LNCAP (cell line): ENCODE results near the gene SLC66A1.

ENCODE experiments used
- TF ChIP-seq, protein P1 (sequence below): fragments of 450-650 bp; IDR thresholded peaks from 2 replicates; pipeline ENCODE4 v1.5.1; 2017; ENCODE audit warnings: mild to moderate bottlenecking

Gene SLC66A1, protein sequence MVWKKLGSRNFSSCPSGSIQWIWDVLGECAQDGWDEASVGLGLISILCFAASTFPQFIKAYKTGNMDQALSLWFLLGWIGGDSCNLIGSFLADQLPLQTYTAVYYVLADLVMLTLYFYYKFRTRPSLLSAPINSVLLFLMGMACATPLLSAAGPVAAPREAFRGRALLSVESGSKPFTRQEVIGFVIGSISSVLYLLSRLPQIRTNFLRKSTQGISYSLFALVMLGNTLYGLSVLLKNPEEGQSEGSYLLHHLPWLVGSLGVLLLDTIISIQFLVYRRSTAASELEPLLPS

DNA sequence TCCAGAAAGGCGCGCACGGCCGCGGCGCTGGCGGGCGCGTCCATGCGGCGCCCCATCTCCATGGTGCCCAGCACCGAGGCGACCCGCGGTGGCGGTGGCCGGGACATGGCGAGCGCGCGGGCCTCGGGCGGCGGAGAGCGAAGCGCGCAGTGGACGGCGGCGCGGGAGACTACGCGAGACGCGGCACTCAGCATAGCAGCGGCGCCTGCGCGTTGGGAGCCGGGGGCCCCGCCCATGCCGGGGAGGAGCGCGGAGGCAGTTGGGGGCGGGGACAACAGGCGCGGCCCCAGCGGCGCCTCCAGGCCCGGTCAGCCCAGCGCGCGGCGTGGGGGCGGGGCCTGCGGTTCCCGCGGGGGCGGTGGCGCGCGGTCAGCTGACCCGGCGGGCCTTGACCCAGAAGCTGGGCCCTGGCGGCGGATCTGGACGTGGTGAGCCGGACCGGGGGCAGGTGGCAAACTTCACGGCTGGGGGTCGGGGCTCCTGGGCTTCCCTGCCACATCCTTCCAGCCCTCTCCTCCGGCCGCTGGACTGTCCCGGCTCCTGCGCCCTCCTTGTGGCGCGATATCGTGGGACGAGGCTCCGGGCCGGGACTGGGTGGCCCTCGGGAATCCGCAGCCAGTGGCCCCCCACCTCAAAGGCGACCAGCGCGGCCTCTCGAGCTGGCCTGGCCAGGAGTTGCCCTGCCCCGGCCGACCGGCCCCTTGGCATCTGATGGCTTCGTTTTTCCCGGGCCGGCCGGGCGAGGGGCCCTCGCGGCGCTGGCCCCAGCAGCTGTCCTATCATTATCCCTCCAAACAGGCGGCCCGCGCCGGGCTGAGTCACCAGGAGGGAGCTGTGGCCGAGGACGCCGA, at the start of gene SLC66A1, which contains the start of gene AKR7A2:
Gene SLC66A1 (plus strand): TSS at position 396 of the 851 bp plus-strand sequence. CDS start 5,352 bp downstream, outside the sequence.
Gene AKR7A2 (minus strand): TSS at position 214 of the 851 bp plus-strand sequence. CDS start 20 bp downstream, at position 194.
- TF ChIP-seq, protein P1, sequence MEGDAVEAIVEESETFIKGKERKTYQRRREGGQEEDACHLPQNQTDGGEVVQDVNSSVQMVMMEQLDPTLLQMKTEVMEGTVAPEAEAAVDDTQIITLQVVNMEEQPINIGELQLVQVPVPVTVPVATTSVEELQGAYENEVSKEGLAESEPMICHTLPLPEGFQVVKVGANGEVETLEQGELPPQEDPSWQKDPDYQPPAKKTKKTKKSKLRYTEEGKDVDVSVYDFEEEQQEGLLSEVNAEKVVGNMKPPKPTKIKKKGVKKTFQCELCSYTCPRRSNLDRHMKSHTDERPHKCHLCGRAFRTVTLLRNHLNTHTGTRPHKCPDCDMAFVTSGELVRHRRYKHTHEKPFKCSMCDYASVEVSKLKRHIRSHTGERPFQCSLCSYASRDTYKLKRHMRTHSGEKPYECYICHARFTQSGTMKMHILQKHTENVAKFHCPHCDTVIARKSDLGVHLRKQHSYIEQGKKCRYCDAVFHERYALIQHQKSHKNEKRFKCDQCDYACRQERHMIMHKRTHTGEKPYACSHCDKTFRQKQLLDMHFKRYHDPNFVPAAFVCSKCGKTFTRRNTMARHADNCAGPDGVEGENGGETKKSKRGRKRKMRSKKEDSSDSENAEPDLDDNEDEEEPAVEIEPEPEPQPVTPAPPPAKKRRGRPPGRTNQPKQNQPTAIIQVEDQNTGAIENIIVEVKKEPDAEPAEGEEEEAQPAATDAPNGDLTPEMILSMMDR, result no peak

DNA sequence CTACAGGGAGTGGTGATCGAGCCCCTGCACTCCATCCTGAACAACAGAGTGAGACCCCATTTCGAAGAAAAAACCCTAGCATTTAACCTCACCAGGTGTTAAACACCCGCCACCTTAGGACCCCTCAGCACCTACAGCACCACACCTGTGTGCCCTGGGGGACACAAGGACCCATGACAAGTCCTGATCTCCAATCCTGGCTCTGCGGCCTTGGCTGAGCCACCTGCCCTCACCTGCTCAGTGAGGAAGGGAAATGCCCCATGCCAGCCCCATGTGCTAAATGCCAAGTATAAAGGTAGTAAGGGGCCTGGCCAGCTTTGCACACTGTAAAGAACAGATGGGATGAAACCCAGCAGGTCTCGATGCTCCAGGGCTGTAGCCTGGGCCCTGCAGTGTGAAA, 49.4 kb upstream of the SLC66A1 start:
- TF ChIP-seq, protein P1, result no peak

DNA sequence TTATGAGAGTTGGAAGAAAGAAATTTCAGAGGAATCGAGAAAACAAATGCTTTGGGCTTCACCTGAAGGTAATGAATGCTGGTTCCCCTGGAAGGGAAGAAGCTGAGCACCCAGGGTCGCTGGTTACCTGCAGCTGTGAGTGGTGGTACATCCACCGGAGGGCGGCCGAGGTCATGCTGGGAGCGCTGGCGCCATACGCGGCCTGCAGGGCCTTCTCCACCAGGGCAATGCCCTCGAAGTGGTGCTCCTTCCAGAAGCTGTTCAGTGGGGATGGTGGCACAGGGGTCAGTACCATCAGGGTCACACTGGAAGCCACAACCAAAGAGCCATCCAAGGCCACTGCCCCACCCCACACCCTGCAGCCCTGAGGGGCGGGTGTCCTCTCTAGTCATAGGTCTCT, 43.7 kb upstream of the SLC66A1 start:
- TF ChIP-seq, protein P1, result no peak

DNA sequence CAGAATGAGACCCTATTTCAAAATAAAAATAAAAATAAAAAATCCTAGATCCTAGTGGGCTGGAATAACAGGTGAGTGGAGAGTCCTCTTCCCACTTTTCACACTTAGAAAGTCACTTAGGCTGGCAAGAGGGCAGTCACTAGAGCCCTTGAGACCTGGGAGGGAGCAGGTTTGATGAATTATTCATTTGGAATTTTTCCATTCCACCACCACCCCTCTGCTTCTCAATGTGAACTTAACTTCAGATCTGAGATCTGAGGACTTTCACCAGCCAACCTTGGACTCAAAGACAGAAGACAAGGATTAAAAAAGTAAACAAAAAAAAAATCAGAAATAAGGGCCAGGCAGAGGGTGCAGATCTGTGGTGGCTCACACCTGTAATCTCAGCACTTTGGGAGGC, 40.1 kb upstream of the SLC66A1 start:
- TF ChIP-seq, protein P1, result no peak

DNA sequence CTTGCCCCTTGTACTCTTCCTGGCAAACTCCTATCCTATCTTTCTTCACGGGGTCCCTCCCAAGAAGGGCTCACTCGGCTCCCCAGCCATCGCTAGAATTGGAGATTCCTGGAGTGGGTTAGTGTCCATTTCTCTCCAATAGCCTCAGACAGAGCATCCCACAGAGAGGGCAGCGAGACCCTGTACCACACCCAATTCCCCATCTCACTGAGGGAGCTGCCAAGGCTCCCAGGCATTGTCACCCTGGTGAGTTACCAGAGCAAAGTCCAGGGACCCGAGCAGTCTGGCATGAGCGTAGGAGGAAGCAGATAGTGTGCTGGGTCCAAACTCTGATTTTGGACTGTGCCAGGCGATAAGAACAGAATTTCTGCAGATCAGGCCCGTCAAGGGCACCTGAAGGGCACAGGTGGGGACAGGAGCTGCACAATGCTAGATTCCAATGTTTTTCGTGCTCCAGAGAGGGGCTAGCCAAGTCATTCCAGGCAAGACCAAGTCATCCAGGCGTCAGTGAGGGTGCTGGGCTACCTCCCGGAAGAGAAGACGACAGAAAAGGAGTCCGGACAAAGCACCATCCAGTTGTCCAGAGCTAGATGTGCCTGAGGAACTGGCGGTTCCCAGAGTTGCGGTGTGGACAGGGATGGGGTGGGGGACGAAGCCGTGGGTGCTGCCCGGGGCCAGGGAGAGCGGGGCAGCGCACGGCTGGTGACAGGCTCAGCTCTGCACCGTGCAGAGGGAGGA, 38.9 kb upstream of the SLC66A1 start:
- TF ChIP-seq, protein P1, result no peak

DNA sequence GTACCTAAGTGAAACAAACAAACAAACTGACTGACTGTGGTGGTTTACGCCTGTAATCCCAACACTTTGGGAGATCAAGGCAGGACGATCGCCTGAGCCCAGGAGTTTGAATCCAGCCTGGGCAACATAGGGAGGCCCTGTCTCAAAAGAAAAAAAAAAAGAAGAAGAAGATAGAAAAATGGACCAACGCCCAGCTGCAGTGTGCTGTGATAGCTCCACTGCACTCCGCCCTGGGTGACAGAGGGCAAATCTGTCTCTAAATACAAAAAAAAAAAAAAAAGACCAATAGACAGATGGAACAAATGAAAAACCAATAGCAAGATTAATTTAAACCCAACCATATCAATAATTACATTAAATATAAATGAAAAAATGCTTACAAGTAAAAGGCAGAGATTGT, 37.5 kb upstream of the SLC66A1 start:
- TF ChIP-seq, protein P1, result no peak

DNA sequence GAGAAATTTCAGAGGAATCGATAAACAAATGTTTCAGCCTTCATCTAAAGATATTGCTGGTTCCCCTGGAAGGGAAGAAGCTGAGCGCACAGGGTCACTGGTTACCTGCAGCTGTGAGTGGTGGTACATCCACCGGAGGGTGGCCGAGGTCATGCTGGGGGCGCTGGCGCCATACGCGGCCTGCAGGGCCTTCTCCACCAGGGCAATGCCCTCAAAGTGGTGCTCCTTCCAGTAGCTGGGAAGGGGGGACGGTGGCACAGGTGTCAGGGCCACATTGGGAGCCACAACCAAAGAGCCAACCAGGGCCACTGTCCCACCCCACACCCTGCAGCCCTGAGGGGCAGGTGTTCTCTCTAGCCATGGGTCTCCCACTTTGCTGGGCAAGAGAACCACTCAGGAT, 28.2 kb upstream of the SLC66A1 start:
- TF ChIP-seq, protein P1, result no peak
